K562 (cell line): ENCODE data around the gene LACC1. TPM values are rescaled to one million over a fixed set of nuclear protein-coding genes. Genes with fewer than 3 reads are reported as not detected.

Source experiments
- ATAC-seq: fragments of 200-7000 bp; cut with Tn5 transposase; 3 replicates; pipeline ENCODE4 v1.9.1; 2020; ENCODE audit warnings: moderate library complexity
- BruUV-seq: library from RNA; stranded (reverse); fragments of 400-500 nt; replicated peaks from 2 replicates; lab custom pipeline; 2021; lab: Mats Ljungman, UMichigan
- CTCF ChIA-PET: fragments of 300-600 bp; formaldehyde crosslinking; extraction: SDS; loops from one replicate; lab custom pipeline; 2021; ENCODE audit warnings: low intra/inter-chr PET ratio; lab: Yijun Ruan, JAX
- POLR2A ChIA-PET: fragments of 300-600, 350-650 bp; sonication (Branson Sonifier 250); formaldehyde crosslinking; extraction: SDS; loops from one replicate; lab custom pipeline; 2021; ENCODE audit warnings: antibody characterized with exemption, inconsistent platforms; lab: Yijun Ruan, JAX
- DNase-seq, 4 experiments: peaks; one replicate each; pipeline versions ENCODE4 v3.0.0 to v3.0.0-alpha.2; 2011 to 2018; ENCODE audit warnings: low spot score in 3 of 4, mixed read lengths in 3 of 4; ENCODE audit errors: extremely low read depth in 1 of 4
- FAIRE-seq: peaks from 2 replicates; lab custom pipeline; 2011; peaks lifted over from hg19 to GRCh38; lab: Jason Lieb, UNC
- H2AFZ ChIP-seq: 2 replicates; pipeline ENCODE4 v1.6.0; 2011; ENCODE audit warnings: low read depth, low read length, control low read depth, inconsistent platforms
- H3K27ac ChIP-seq: fragments of 200-600 bp; 3 replicates; pipeline ENCODE4 v1.8.0; 2011; ENCODE audit warnings: low read depth, mild to moderate bottlenecking, control low read depth, inconsistent platforms, low read length, moderate library complexity, mixed read lengths; ENCODE audit errors: extremely low read depth
- H3K27me3 ChIP-seq, 2 experiments: fragments of 300-600 bp in 1 of 2; 2 replicates in 1 of 2; 3 replicates in 1 of 2; pipeline versions ENCODE4 v1.6.0 to v1.8.0; 2011; ENCODE audit warnings: inconsistent platforms in 2 of 2, low read length in 2 of 2, mild to moderate bottlenecking in 1 of 2, mixed read lengths in 1 of 2, moderate library complexity in 1 of 2; ENCODE audit not compliant: control insufficient read depth in 2 of 2, insufficient read depth in 2 of 2
- H3K36me3 ChIP-seq: fragments of 300-600 bp; 3 replicates; pipeline ENCODE4 v1.8.0; 2011; ENCODE audit warnings: mild to moderate bottlenecking, low read length, inconsistent platforms; ENCODE audit not compliant: control insufficient read depth, insufficient read depth
- H3K4me1 ChIP-seq, 2 experiments: fragments of 200-600 bp in 1 of 2; replicated peaks in 1 of 2; 2 replicates in 1 of 2; 3 replicates in 1 of 2; pipeline versions ENCODE4 v1.5.1 to v1.8.0; 2011; ENCODE audit warnings: inconsistent platforms in 2 of 2, low read length in 2 of 2, mild to moderate bottlenecking in 1 of 2, mixed read lengths in 1 of 2, moderate library complexity in 1 of 2; ENCODE audit not compliant: control insufficient read depth in 2 of 2, insufficient read depth in 2 of 2
- H3K4me2 ChIP-seq: 2 replicates; pipeline ENCODE4 v1.6.1; 2011; ENCODE audit warnings: low read length, control low read depth, inconsistent platforms, mixed read lengths; ENCODE audit not compliant: insufficient read depth
- H3K4me3 ChIP-seq: fragments of 200-600 bp; sonication (generic), shearing (Covaris generic); 2 replicates; pipeline ENCODE4 v1.5.1; 2016; ENCODE audit warnings: control low read depth, inconsistent platforms
- H3K79me2 ChIP-seq: fragments of 200-600 bp; 3 replicates; pipeline ENCODE4 v1.8.0; 2011; ENCODE audit warnings: low read length, inconsistent platforms; ENCODE audit not compliant: control insufficient read depth, insufficient read depth
- H3K9ac ChIP-seq, 2 experiments: 2 replicates each; pipeline versions ENCODE4 v1.6.0 to v1.6.1; 2011; ENCODE audit warnings: low read depth in 2 of 2, low read length in 2 of 2, control low read depth in 1 of 2, inconsistent platforms in 1 of 2, mild to moderate bottlenecking in 1 of 2, mixed read lengths in 1 of 2; ENCODE audit not compliant: insufficient read depth in 1 of 2
- H3K9me1 ChIP-seq: one replicate; pipeline ENCODE4 v1.6.0; 2011; ENCODE audit warnings: inconsistent platforms, mild to moderate bottlenecking, low read length, moderate library complexity; ENCODE audit not compliant: control insufficient read depth, insufficient read depth
- H3K9me3 ChIP-seq: replicated peaks from 2 replicates; pipeline ENCODE4 v1.5.1; 2011; ENCODE audit warnings: low read depth, low read length, inconsistent platforms; ENCODE audit not compliant: control insufficient read depth, insufficient read depth
- H4K20me1 ChIP-seq: replicated peaks from 2 replicates; pipeline ENCODE4 v1.6.1; 2011; ENCODE audit warnings: low read length, inconsistent platforms, mixed read lengths; ENCODE audit not compliant: control insufficient read depth, insufficient read depth
- ARID3A ChIP-seq: IDR thresholded peaks from 2 replicates; pipeline ENCODE4 v1.6.1; 2012; ENCODE audit warnings: low read depth, low read length, improper control_type of control experiment, borderline replicate concordance
- CLOCK ChIP-seq: fragments of 250-450 bp; sonication (Bioruptor Pico); IDR thresholded peaks from 2 replicates; pipeline ENCODE4 v1.4.0; 2020; ENCODE audit warnings: mild to moderate bottlenecking, moderate library complexity, borderline replicate concordance
- ELF4 ChIP-seq: fragments of 450-650 bp; formaldehyde crosslinking; IDR thresholded peaks from 2 replicates; pipeline ENCODE4 v1.4.0; 2022; ENCODE audit warnings: missing genetic modification characterization
- ELK1 ChIP-seq: sonication (generic); formaldehyde crosslinking; IDR thresholded peaks from 2 replicates; pipeline ENCODE4 v1.8.1; 2022; ENCODE audit warnings: missing genetic modification reagents
- MIER1 ChIP-seq: fragments of 450-650 bp; IDR thresholded peaks from 2 replicates; pipeline ENCODE4 v1.6.1; 2016; ENCODE audit warnings: antibody characterized with exemption, mild to moderate bottlenecking, low read depth
- SNAPC5 ChIP-seq: fragments of 250-450 bp; sonication (Bioruptor Pico); IDR thresholded peaks from 2 replicates; pipeline ENCODE4 v1.8.0; 2021; ENCODE audit warnings: moderate library complexity, mild to moderate bottlenecking, inconsistent platforms
- SOX6 ChIP-seq: fragments of 450-650 bp; IDR thresholded peaks from 2 replicates; pipeline ENCODE4 v1.6.1; 2014; ENCODE audit warnings: mild to moderate bottlenecking
- TBL1XR1 ChIP-seq, 2 experiments: IDR thresholded peaks; 2 replicates each; pipeline ENCODE4 v1.6.1; 2012; ENCODE audit warnings: improper control_type of control experiment in 2 of 2, low read length in 2 of 2, mild to moderate bottlenecking in 1 of 2
- THRB ChIP-seq: fragments of 450-650 bp; formaldehyde crosslinking; conservative IDR thresholded peaks from 2 replicates; pipeline ENCODE4 v1.4.0; 2022; ENCODE audit warnings: mild to moderate bottlenecking, missing genetic modification characterization
- USF1 ChIP-seq: sonication (generic); formaldehyde crosslinking; IDR thresholded peaks from 2 replicates; pipeline ENCODE4 v1.9.0; 2022; ENCODE audit warnings: mild to moderate bottlenecking, missing genetic modification reagents
- VEZF1 ChIP-seq: fragments of 200-800 bp; sonication (Bioruptor generic); IDR thresholded peaks from 2 replicates; pipeline ENCODE4 v1.6.1; 2017; ENCODE audit warnings: missing genetic modification characterization, missing compliant biosample characterization
- ZNF175 ChIP-seq: fragments of 200-800 bp; sonication (Bioruptor generic); IDR thresholded peaks from 2 replicates; pipeline ENCODE4 v1.6.1; 2016; ENCODE audit warnings: low read depth, mild to moderate bottlenecking, missing genetic modification characterization, missing compliant biosample characterization
- WGBS: fragments of 100-300 bp; shearing (Covaris generic); methylation state at CpG from one replicate; pipeline ENCODE4 v1.1.6; 2016; ENCODE audit warnings: low coverage, mixed read lengths; ENCODE audit not compliant: insufficient coverage; ENCODE audit errors: missing lambda C conversion rate; 5-methylcytosine and 5-hydroxymethylcytosine counted together
- in situ Hi-C: fragments of 300-500 bp; cut with MboI; formaldehyde crosslinking; loops from 4 replicates; pipeline ENCODE4 v1.15.0; 2018; ENCODE audit warnings: inconsistent platforms, mixed read lengths
- intact Hi-C: fragments of 100-400 bp; cut with micrococcal nuclease; formaldehyde crosslinking; loops from 2 replicates; pipeline ENCODE4 v1.14.2; 2022
- polyA plus RNA-seq, 8 experiments: library from polyadenylated mRNA; depleted of rRNA in 4 of 8; stranded (reverse) in 5 of 8; unstranded in 3 of 8; fragments of >200 nt; fragmentation: Nextera tagmentation in 2 of 8; fragmentation: Illumina TruSeq in 1 of 8; extraction: Ambion mirVana in 2 of 8; extraction: Trizol in 1 of 8; gene quantifications; 2 replicates each; pipeline versions ENCODE4 v1.2.1 to v1.2.3, GENCODE V29; 2011 to 2014; ENCODE audit warnings: inconsistent platforms in 1 of 8, missing spikeins in 1 of 8
- total RNA-seq, 7 experiments: library from RNA; depleted of rRNA in 6 of 7; stranded (reverse); fragments of >200 nt in 6 of 7; fragmentation: Illumina TruSeq in 2 of 7; extraction: Trizol in 2 of 7; gene quantifications; 2 replicates each; pipeline versions ENCODE4 v1.2.1 to v1.2.3, GENCODE V29; 2011 to 2021; ENCODE audit warnings: low replicate concordance in 1 of 7

LACC1 gene
- total and polyA plus RNA-seq, 9 of the 15 experiments (the other 6 are each of a cell fraction or from before 2014, with no cell fraction given), result 0.24 TPM; not detected in 8

GRCh38 chr13:43835701-43836100 lies 44.0 kb upstream of the LACC1 start:
- BruUV-seq, result no TSS peak
- no peaks in the 10 kb centered on the region for H3K36me3 ChIP-seq
- no peaks in the 10 kb centered on the region for H3K27me3 ChIP-seq
- no peak overlapping the region for H3K4me3 ChIP-seq
- ChIA-PET CTCF (no interaction called here), POLR2A (no interaction called here)
- no peak overlapping the region for H3K9ac ChIP-seq
- no peak for ATAC-seq
- intact Hi-C loops (no loop called here), in situ Hi-C loops (no loop called here)
- FAIRE-seq, result no peak
- H3K79me2 ChIP-seq, result no peaks in the 10 kb centered on the region
- DNase-seq, result no peak
- H2AFZ ChIP-seq, result no peak overlapping the region
- H3K9me3 ChIP-seq, result no peaks in the 10 kb centered on the region
- H3K4me2 ChIP-seq, result no peak overlapping the region
- no peaks in the 10 kb centered on the region for H4K20me1 ChIP-seq
- WGBS, result 0% methylated on average over 2 of the region's 2 CpGs
- H3K27ac ChIP-seq, result no peak overlapping the region
- no peaks in the 10 kb centered on the region for H3K9me1 ChIP-seq
- H3K4me1 ChIP-seq, result no peaks in the 10 kb centered on the region
- TF ChIP-seq ZNF175 (CRISPR knock-in tag) (no peak), SOX6 (no peak), ARID3A (no peak), VEZF1 (CRISPR knock-in tag) (no peak), TBL1XR1 (IDR thresholded peaks at IDR 0.05; ENCODE audit: low read length in 2 of 2) (no peak), THRB (CRISPR knock-in tag) (no peak), ELK1 (CRISPR knock-in tag) (no peak), USF1 (no peak), MIER1 (no peak), ELF4 (no peak), SNAPC5 (CRISPR knock-in tag) (no peak), CLOCK (CRISPR knock-in tag) (no peak)
